Progenitor cell of endocrine pancreas (in vitro differentiated cells): ENCODE measurements around the gene TMEM178B. TPM values are rescaled to one million over a fixed set of nuclear protein-coding genes. Genes with fewer than 3 reads are reported as not detected.

Source experiments
- DNase-seq: peaks from one replicate; pipeline ENCODE4 v3.0.0; 2021; ENCODE audit warnings: low spot score; ENCODE audit not compliant: unreplicated experiment
- H3K27ac Mint-ChIP-seq: 2 replicates; pipeline ENCODE4 v1.8.0; 2021; ENCODE audit warnings: mild to moderate bottlenecking, moderate library complexity, mixed read lengths
- H3K27me3 Mint-ChIP-seq: 2 replicates; pipeline ENCODE4 v1.8.0; 2021; ENCODE audit warnings: mixed read lengths
- H3K36me3 Mint-ChIP-seq: 2 replicates; pipeline ENCODE4 v1.8.0; 2022; ENCODE audit warnings: mixed read lengths; ENCODE audit not compliant: insufficient read depth
- H3K4me1 Mint-ChIP-seq: 2 replicates; pipeline ENCODE4 v1.8.0; 2021; ENCODE audit warnings: low read depth, mixed read lengths
- H3K4me3 Mint-ChIP-seq: 2 replicates; pipeline ENCODE4 v1.8.0; 2021; ENCODE audit warnings: low read depth, mild to moderate bottlenecking, moderate library complexity, mixed read lengths
- H3K9me3 Mint-ChIP-seq: 2 replicates; pipeline ENCODE4 v1.8.0; 2021; ENCODE audit warnings: low read depth, mixed read lengths
- CTCF ChIP-seq: fragments of 200-600 bp; sonication (generic); IDR thresholded peaks from one replicate; pipeline ENCODE4 v1.5.0; 2021; ENCODE audit warnings: antibody characterized with exemption, mild to moderate bottlenecking; ENCODE audit not compliant: unreplicated experiment
- total RNA-seq: library from RNA; stranded (reverse); gene quantifications from 2 replicates; pipeline ENCODE4 v1.2.1, GENCODE V29; 2021

The TMEM178B gene
- total RNA-seq, 1 donor from 2014 or later = 2.8 TPM

DNA sequence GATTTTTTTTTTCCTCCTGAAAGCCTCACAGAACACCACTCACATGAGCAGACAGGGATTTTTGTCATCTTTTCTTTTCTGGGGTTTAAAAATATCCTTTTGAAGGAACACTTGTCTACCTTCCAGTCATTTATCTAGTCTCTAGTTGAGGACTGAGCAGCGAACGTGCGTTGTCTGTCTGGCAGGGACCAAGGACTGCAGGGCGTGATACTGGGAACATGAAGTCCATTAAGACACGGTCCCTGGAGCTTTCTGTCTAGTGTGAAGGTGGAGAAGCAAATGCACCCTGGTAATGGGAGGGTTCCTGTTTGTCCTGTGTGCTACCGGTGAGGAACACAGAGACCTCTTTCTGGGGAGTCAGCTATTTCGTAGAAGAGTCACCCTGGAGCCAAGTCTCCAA is 207.4 kb downstream of the TMEM178B start:
- Mint-ChIP-seq H3K27me3 (no peaks in the 10 kb centered on the region), H3K36me3 (no peaks in the 10 kb centered on the region), H3K27ac (no peak overlapping the region), H3K4me1 (no peaks in the 10 kb centered on the region), H3K9me3 (no peaks in the 10 kb centered on the region), H3K4me3 (no peak overlapping the region)
- no peak for DNase-seq
- TF ChIP-seq CTCF = no peak

DNA sequence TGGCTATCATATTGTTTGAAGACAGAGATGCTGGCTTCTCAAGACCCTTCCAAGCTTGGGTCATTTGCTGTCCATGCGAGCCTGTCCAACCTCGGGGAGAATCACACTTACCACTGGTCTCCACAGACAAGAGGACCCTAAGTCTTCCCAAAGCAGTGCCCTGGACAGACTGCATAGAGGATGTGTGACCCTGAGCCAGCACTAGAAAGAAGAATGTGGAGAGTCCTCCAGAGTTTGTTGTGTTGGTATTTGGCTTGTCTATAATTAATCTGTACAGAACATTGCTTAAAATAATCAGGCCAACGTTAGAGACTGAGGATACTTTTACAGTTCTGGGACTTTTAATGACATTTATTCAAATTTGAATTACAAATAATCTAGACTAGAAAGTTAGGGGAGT is 212.7 kb downstream of the TMEM178B start:
- Mint-ChIP-seq H3K4me1 (no peaks in the 10 kb centered on the region), H3K4me3 (no peak overlapping the region), H3K9me3 (no peaks in the 10 kb centered on the region), H3K27ac (no peak overlapping the region), H3K36me3 (no peaks in the 10 kb centered on the region), H3K27me3 (peaks cover 11% of the 10 kb centered on the region)
- no peak for DNase-seq
- TF ChIP-seq CTCF = no peak

DNA sequence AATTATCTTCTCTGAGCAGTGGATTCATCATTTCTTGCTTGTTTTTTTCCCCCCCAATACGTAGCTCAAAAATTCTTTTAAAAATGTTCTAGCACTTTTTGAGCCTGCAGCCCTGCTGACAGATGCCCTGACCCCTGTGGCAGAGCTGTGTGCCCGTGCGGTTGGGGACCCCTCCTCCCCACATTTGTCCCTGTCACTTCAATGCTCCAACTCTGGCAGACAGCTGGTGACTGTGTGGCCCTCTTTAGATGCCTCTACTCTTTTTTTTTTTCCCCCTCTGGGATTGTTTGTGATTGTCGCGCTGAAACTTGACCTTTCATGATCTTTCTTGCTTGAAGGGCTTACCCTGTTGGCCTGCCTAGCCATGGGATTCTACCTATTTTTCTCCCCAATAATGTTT is 214.1 kb downstream of the TMEM178B start:
- Mint-ChIP-seq H3K27me3 (peaks cover 17% of the 10 kb centered on the region), H3K9me3 (no peaks in the 10 kb centered on the region), H3K36me3 (no peaks in the 10 kb centered on the region), H3K27ac (no peak overlapping the region), H3K4me3 (no peak overlapping the region), H3K4me1 (no peaks in the 10 kb centered on the region)
- no peak for TF ChIP-seq CTCF
- DNase-seq = no peak

- peaks cover 22% of the 10 kb centered on the region for H3K27me3 Mint-ChIP-seq
- no peaks in the 10 kb centered on the region for H3K9me3 Mint-ChIP-seq
- H3K4me3 Mint-ChIP-seq = no peak overlapping the region
- no peaks in the 10 kb centered on the region for H3K36me3 Mint-ChIP-seq
- DNase-seq = no peak
- TF ChIP-seq CTCF = no peak
- no peaks in the 10 kb centered on the region for H3K4me1 Mint-ChIP-seq
- no peak overlapping the region for H3K27ac Mint-ChIP-seq
Measured at GRCh38 chr7:141288626-141289025, 214.8 kb downstream of the TMEM178B start.

DNA sequence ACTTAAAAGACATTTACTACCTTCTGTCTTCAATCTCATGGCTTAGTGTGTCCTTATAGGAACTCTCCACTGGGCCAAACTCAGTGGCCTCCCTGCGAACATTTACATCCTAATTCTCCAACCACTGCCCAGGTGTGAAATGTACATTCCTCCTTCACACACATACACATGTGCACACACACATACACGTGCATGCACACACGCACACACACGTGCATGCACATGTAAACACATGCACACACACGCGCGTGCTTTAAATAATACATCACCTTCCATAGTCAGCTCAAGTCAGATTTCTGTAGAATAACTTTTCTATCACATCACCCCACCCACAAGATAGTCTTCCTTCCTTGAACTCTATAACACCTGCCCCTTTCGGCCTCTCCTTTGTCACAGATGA is 216.5 kb downstream of the TMEM178B start:
- Mint-ChIP-seq H3K36me3 (no peaks in the 10 kb centered on the region), H3K9me3 (no peaks in the 10 kb centered on the region), H3K4me1 (no peaks in the 10 kb centered on the region), H3K4me3 (no peak overlapping the region), H3K27me3 (peaks cover 24% of the 10 kb centered on the region), H3K27ac (no peak overlapping the region)
- TF ChIP-seq CTCF = no peak
- no peak for DNase-seq

- no peak overlapping the region for H3K4me3 Mint-ChIP-seq
- TF ChIP-seq CTCF = no peak
- peaks cover 24% of the 10 kb centered on the region for H3K27me3 Mint-ChIP-seq
- H3K27ac Mint-ChIP-seq = no peak overlapping the region
- no peak for DNase-seq
- no peaks in the 10 kb centered on the region for H3K36me3 Mint-ChIP-seq
- peaks cover 1% of the 10 kb centered on the region for H3K4me1 Mint-ChIP-seq
- no peaks in the 10 kb centered on the region for H3K9me3 Mint-ChIP-seq
Measured at GRCh38 chr7:141290973-141291372, 217.1 kb downstream of the TMEM178B start.
